HL-60 (cell line): Measurements from ENCODE around the gene SPSB3.
A peak's percentile ranks its signal among the peaks of the same experiment; 100 is the strongest.

ENCODE experiments used
- DNase-seq, 2 experiments: peaks; one replicate each; pipeline ENCODE4 v3.0.0-alpha.2; 2010 to 2020; ENCODE audit warnings: low read depth in 1 of 2, low spot score in 1 of 2
- H3K27ac ChIP-seq: fragments of 250-450 bp; sonication (Bioruptor Pico); replicated peaks from 2 replicates; pipeline ENCODE4 v1.5.1; 2020; ENCODE audit warnings: mild to moderate bottlenecking, moderate library complexity
- H3K27me3 ChIP-seq: fragments of 250-450 bp; sonication (Bioruptor Pico); 2 replicates; pipeline ENCODE4 v1.5.1; 2021; ENCODE audit warnings: mild to moderate bottlenecking, moderate library complexity; ENCODE audit not compliant: insufficient read depth, poor library complexity, severe bottlenecking
- H3K4me3 ChIP-seq: replicated peaks from 2 replicates; pipeline ENCODE4 v1.5.1; 2011; ENCODE audit warnings: mild to moderate bottlenecking, control low read depth, low read length; ENCODE audit not compliant: insufficient read depth
- GABPA ChIP-seq: IDR thresholded peaks from 2 replicates; pipeline ENCODE4 v1.6.1; 2012; ENCODE audit warnings: low read depth
- POLR2AphosphoS5 ChIP-seq: IDR thresholded peaks from 2 replicates; pipeline ENCODE4 v1.6.1; 2012; ENCODE audit warnings: low read depth
- REST ChIP-seq: IDR thresholded peaks from 2 replicates; pipeline ENCODE4 v1.6.1; 2012; ENCODE audit warnings: low read depth; ENCODE audit not compliant: insufficient replicate concordance
- SPI1 ChIP-seq: IDR thresholded peaks from 2 replicates; pipeline ENCODE4 v1.6.1; 2012; ENCODE audit warnings: low read depth, mild to moderate bottlenecking, borderline replicate concordance
- TF ChIP-seq, protein P1 (sequence below): IDR thresholded peaks from one replicate; pipeline ENCODE4 v1.5.1; 2011; ENCODE audit warnings: low read length, control low read depth, inconsistent platforms; ENCODE audit not compliant: insufficient read depth

Gene SPSB3

GRCh38 chr16:1786242-1787055 lies 4.1 kb upstream of the SPSB3 start:
- no peaks in the 10 kb centered on the region for H3K27me3 ChIP-seq
- no peak overlapping the region for H3K4me3 ChIP-seq
- H3K27ac ChIP-seq, result no peak overlapping the region
- TF ChIP-seq, protein P1, sequence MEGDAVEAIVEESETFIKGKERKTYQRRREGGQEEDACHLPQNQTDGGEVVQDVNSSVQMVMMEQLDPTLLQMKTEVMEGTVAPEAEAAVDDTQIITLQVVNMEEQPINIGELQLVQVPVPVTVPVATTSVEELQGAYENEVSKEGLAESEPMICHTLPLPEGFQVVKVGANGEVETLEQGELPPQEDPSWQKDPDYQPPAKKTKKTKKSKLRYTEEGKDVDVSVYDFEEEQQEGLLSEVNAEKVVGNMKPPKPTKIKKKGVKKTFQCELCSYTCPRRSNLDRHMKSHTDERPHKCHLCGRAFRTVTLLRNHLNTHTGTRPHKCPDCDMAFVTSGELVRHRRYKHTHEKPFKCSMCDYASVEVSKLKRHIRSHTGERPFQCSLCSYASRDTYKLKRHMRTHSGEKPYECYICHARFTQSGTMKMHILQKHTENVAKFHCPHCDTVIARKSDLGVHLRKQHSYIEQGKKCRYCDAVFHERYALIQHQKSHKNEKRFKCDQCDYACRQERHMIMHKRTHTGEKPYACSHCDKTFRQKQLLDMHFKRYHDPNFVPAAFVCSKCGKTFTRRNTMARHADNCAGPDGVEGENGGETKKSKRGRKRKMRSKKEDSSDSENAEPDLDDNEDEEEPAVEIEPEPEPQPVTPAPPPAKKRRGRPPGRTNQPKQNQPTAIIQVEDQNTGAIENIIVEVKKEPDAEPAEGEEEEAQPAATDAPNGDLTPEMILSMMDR, result no peak
- no peak for DNase-seq

- H3K27me3 ChIP-seq, result no peaks in the 10 kb centered on the region
- no peak for TF ChIP-seq REST
- H3K4me3 ChIP-seq, result no peak overlapping the region
- DNase-seq, result no peak
- no peak overlapping the region for H3K27ac ChIP-seq
These were observed 3.4 kb upstream of the SPSB3 start for GRCh38 chr16:1785846-1786170.

DNA sequence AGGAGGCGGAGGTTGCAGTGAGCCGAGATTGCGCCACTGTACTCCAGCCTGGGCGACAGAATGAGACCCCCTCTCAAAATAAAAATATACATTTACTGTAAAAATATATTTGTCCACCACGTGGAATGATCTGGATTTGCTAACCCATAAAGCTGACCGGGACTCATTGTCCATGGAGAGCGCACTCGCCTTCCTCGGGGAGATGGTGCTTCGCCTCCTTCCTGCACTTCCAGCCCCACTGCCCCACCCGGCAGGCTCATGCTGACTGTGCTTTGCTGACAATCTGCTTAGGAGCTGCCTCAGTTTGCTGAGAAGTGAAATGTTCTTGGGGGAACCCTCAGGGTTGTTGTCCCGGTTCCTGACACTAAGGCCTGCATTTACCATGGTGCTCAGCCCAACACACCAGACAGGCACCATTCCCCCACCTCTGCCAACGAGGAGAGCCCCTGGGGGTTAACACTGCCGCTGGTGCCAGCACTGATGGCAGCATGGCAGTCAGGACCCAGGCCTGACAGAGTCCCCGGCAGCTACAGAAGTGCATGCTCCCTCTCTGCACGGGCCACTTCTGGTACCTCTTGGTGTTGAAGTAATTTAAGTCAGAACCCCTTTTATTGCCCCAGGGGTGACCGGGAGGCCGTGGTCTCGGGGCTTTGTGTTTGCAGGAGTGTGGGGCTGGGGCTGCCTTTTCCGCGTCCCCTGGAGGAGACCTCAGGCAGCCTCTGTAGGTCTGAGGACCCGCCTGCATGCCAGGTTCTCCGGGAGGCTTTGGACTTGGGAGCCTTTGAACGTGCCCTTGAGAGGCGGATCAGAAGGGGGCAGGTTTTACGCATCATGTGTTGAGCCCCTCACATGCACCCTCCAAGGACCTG lies 2.8 kb upstream of the SPSB3 start:
- no peaks in the 10 kb centered on the region for H3K27me3 ChIP-seq
- H3K4me3 ChIP-seq, result no peak overlapping the region
- no peak overlapping the region for H3K27ac ChIP-seq
- TF ChIP-seq, protein P1, result no peak
- TF ChIP-seq POLR2AphosphoS5 (no peak), GABPA (no peak), REST (no peak)
- DNase-seq, result no peak

DNA sequence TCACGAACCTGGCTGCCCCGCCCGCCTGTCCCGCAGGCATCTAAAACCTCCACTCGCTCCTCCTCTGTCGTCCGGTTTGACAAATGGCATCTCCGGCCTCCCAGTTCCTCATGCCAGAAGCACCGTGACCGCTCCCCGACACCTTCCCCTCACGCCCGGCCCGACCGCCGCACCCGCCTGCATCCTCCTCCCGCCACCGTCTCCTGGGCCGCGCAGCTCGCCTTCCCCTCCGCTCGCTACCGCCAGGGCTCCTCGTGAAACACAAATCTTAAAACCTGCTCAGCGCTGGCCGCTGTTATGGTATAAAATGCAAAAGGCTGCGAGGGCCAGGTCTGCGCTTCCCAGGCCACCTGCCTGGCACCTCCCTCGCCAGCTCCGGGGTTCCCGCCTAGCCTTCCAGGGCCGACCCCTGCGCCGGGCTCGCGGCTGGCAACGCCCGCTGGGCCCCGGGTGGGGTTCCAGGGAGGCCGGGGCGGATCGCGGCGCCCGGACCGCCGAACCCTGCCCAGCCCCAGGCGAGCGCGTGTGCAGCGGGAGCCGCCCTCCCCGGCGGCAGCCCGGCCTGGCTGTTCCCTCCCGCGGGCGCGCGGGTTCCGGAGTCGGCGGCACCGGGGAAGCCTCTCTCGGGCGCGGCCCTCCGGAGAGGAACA lies 488 bp downstream of the SPSB3 start:
- no peak for TF ChIP-seq GABPA
- TF ChIP-seq, protein P1, result no peak
- TF ChIP-seq POLR2AphosphoS5, result no peak; the same call in 1 of the 2 replicates
- TF ChIP-seq REST, result no peak
- no peak for TF ChIP-seq SPI1
- DNase-seq, result peak in 1 of 2 experiments; percentile 60
- H3K4me3 ChIP-seq, result peak overlapping the region; percentile 95
- H3K27me3 ChIP-seq, result no peaks in the 10 kb centered on the region
- peak overlapping the region; percentile 71 for H3K27ac ChIP-seq
